Right lobe of liver (tissue), 6 donors: ENCODE results near the gene CCDC197. TPM values are rescaled to one million over a fixed set of nuclear protein-coding genes. Genes with fewer than 3 reads are reported as not detected.

Source experiments
- ATAC-seq, 4 donors: fragments of 200-7000 bp; cut with Tn5 transposase; one replicate each; pipeline ENCODE4 v1.9.1; 2020; ENCODE audit warnings: mild to moderate bottlenecking in 4 of 4, moderate library complexity in 4 of 4
- DNase-seq, 3 donors: peaks; one replicate each; pipeline ENCODE4 v3.0.0-alpha.2; 2020
- H3K27ac ChIP-seq, 3 donors: fragments of 200-600 bp; one replicate each; pipeline ENCODE4 v1.8.0; 2022
- H3K27me3 ChIP-seq, 2 donors: fragments of 200-600 bp; one replicate each; pipeline ENCODE4 v1.8.0; 2022
- H3K36me3 ChIP-seq, 4 donors: fragments of 200-600 bp; sonication (generic) in 1 of 4; one replicate each; pipeline versions ENCODE4 v1.5.1 to v1.8.0; 2017 to 2022; ENCODE audit warnings: control low read depth in 1 of 4
- H3K4me1 ChIP-seq, 4 donors: fragments of 200-600 bp; sonication (generic) in 1 of 4; one replicate each; pipeline versions ENCODE4 v1.5.1 to v1.8.0; 2017 to 2022; ENCODE audit warnings: control low read depth in 1 of 4
- H3K4me3 ChIP-seq, 3 donors: fragments of 200-600 bp; one replicate each; pipeline ENCODE4 v1.8.0; 2022
- H3K9me3 ChIP-seq, 4 donors: fragments of 200-600 bp; sonication (generic) in 1 of 4; one replicate each; pipeline versions ENCODE4 v1.5.1 to v1.8.0; 2017 to 2022; ENCODE audit warnings: control low read depth in 1 of 4
- POLR2A ChIP-seq: fragments of 450-650 bp; IDR thresholded peaks from one replicate; pipeline ENCODE4 v1.6.1; 2017; ENCODE audit warnings: antibody characterized with exemption, mild to moderate bottlenecking
- WGBS: methylation state at CpG from one replicate; pipeline ENCODE4 v1.1.6; 2018; ENCODE audit warnings: low coverage, low lambda C conversion rate; ENCODE audit not compliant: insufficient coverage; ENCODE audit errors: missing lambda C conversion rate; 5-methylcytosine and 5-hydroxymethylcytosine counted together
- intact Hi-C, 2 donors: fragments of 100-400 bp; cut with DNase I; formaldehyde crosslinking; loops; one replicate each; pipeline versions ENCODE4 v1.11.2 to v1.14.1; 2022
- total RNA-seq, 6 experiments: library from RNA; depleted of rRNA in 2 of 6; stranded (reverse); fragments of >200 nt in 2 of 6; fragmentation: NEBNext Ultra II Directional in 3 of 6; extraction: Animal tissue kit (Norgen Biotek cat#: 25700) in 3 of 6; gene quantifications; one replicate each; pipeline versions ENCODE4 v1.1.0 to v1.2.4, GENCODE V29; 2016 to 2023
- TF ChIP-seq, protein P1 (sequence below), 4 donors: fragments of 200-600 bp in 3 of 4; fragments of 450-650 bp in 1 of 4; IDR thresholded peaks; one replicate each; pipeline versions ENCODE4 v1.5.1 to v1.8.0; 2016 to 2022; ENCODE audit warnings: antibody characterized with exemption in 4 of 4, mild to moderate bottlenecking in 2 of 4
- donor health status: DM: no; HTN: yes; CAD: no.
- donor health status: DM: no; HTN: no; CAD: no.
- donor health status: DM: no; HTN: no; CAD: no.
- donor health status: DM: no; HTN: yes; CAD: no.
- donor health status: DM: no; HTN: yes; CAD: no.

Gene CCDC197
- total RNA-seq, 6 experiments from 2014 or later, result not detected

DNA sequence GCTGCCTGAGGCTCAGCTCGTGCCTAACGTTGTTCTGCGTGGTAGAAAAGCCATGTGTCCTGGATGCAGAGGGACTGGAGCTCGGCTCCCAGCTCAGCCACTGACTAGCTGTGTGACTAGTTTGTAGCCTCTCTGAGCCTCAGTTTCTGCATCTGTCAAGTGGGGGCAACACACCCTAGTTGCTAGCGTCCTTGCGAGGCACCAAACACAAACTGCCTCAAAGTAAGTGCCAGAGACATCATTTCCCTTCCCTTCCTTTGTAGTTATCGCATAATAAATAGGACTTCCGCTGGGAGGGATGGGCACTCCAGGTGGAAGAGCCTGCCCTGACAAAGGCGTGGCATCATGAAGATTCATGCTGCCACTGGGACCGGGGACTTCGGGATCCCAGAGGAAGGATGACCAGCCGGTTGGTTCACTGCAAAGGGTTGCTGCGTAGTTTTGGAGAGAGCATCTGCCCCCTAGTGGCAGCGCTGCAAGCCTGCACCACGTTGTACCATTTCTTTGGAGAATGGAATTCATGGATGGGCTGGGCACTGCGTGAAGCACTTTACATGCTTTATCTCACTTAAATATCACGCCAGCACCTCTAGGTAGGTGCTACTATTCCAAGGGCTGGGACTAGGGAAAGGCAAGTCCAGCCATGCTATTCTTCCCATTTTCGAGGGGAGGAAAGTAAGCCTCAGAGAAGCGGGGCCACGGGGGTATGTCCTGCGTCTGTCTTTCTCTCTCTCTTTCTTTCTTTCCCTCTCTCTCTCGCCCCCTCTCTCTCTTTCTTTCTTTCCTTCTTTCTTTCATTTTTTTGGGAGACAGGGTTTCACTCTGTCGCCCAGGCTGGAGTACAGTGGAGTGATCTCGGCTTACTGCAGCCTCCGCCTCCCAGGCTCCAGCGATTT, 4.6 kb downstream of the CCDC197 start:
- ATAC-seq (peak; percentile 81 to 94 (median 90)), DNase-seq (peak; percentile 57 to 66 (median 58))
- intact Hi-C loops, result no loop called here
- no peaks in the 10 kb centered on the region for H3K9me3 ChIP-seq
- no peaks in the 10 kb centered on the region for H3K4me1 ChIP-seq
- H3K27me3 ChIP-seq, result no peaks in the 10 kb centered on the region
- H3K4me3 ChIP-seq, result no peak overlapping the region
- TF ChIP-seq POLR2A, result no peak
- TF ChIP-seq, protein P1, sequence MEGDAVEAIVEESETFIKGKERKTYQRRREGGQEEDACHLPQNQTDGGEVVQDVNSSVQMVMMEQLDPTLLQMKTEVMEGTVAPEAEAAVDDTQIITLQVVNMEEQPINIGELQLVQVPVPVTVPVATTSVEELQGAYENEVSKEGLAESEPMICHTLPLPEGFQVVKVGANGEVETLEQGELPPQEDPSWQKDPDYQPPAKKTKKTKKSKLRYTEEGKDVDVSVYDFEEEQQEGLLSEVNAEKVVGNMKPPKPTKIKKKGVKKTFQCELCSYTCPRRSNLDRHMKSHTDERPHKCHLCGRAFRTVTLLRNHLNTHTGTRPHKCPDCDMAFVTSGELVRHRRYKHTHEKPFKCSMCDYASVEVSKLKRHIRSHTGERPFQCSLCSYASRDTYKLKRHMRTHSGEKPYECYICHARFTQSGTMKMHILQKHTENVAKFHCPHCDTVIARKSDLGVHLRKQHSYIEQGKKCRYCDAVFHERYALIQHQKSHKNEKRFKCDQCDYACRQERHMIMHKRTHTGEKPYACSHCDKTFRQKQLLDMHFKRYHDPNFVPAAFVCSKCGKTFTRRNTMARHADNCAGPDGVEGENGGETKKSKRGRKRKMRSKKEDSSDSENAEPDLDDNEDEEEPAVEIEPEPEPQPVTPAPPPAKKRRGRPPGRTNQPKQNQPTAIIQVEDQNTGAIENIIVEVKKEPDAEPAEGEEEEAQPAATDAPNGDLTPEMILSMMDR (IDR thresholded peaks at IDR 0.05), result peak; percentile 91 to 99 (median 98)
- WGBS, result 57% methylated on average over 17 of the region's 26 CpGs
- H3K27ac ChIP-seq, result no peak overlapping the region
- H3K36me3 ChIP-seq, result no peaks in the 10 kb centered on the region

DNA sequence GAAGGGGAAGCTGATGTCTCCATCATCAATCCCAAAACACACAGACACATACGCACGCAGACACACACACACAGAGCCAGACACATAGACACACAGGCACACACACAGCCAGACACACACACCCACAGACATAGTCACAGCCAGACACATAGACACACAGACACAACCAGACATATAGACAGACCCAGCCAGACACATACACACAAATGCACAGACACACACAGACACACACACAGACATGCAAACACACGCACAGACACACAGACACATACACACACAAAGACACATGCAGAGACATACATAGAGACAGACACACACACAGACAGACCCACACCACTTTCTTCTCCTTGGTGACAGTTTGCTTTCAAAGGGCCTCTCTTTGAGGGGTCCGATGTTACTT, 6.3 kb downstream of the CCDC197 start:
- intact Hi-C loops, result no loop called here
- no peaks in the 10 kb centered on the region for H3K4me1 ChIP-seq
- H3K4me3 ChIP-seq, result no peak overlapping the region
- H3K27ac ChIP-seq, result no peak overlapping the region
- TF ChIP-seq, protein P1 (IDR thresholded peaks at IDR 0.05), result no peak
- TF ChIP-seq POLR2A, result no peak
- WGBS, result 67% methylated on average over 3 of the region's 4 CpGs
- no peak for ATAC-seq
- DNase-seq, result no peak
- no peaks in the 10 kb centered on the region for H3K9me3 ChIP-seq
- H3K36me3 ChIP-seq, result no peaks in the 10 kb centered on the region
- no peaks in the 10 kb centered on the region for H3K27me3 ChIP-seq

DNA sequence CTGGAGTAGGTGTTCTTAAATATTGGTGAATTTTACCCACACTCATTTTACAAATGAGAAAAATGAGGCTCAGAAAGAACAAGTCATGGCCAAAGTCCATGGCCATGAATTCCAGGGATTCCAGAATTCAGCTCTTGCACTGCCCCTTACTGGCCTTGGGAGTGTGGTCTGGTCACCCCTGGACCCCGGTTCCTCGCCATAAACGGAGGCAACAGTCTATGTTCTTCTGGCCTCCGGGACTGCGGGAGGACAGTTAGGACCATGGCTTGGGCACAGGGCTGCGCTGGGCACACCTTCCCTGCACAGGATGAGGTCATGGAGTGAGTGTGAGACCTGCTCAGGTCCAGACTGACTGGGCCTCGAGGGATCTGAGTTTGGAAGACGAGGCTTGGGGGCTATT, 6.9 kb downstream of the CCDC197 start:
- Histone ChIP-seq H3K4me3 (no peak overlapping the region), H3K9me3 (no peaks in the 10 kb centered on the region), H3K36me3 (no peaks in the 10 kb centered on the region), H3K27ac (no peak overlapping the region), H3K4me1 (no peaks in the 10 kb centered on the region), H3K27me3 (no peaks in the 10 kb centered on the region)
- ATAC-seq, result peak in 1 of 4 donors; percentile 20
- TF ChIP-seq, protein P1 (IDR thresholded peaks at IDR 0.05), result no peak
- TF ChIP-seq POLR2A, result no peak
- intact Hi-C loops, result no loop called here
- WGBS, result 40% methylated on average over 1 of the region's 8 CpGs
- no peak for DNase-seq

DNA sequence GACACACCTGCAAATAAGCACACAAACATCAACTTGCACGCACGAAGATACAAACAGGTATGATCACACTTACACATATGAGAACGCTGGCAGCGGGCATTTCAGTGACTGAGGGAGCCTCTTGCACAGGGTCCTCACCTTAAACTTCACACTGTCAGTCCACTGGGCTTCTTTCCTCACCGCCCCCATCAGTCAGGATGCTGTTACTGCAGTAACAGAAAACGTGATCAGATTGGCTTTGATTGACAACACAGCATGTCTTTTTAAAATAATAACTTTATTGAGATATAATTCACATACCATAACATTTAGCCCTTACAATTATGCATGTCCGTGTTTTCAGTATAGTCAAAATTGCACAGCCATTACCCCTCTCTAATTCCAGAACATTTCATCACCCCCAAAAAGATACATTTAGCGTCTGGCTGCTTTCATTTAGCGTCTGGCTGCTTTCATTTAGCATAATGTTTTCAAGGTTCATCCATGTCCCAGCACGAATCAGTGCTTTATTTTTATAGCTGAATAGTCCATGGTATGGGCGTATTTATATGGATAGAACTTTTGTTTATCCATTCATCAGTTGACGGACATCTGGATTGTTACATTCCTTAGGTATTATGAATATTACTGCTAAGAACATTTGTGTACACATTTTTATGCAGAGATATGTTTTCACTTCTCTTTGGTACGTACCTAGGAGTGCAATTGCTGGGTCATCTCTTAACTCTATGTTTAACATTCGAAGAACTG, 8.4 kb downstream of the CCDC197 start:
- no peak for TF ChIP-seq POLR2A
- TF ChIP-seq, protein P1 (IDR thresholded peaks at IDR 0.05), result peak in 1 of 4 donors; percentile 15
- no peaks in the 10 kb centered on the region for H3K36me3 ChIP-seq
- no peaks in the 10 kb centered on the region for H3K27me3 ChIP-seq
- H3K9me3 ChIP-seq, result no peaks in the 10 kb centered on the region
- DNase-seq (no peak), ATAC-seq (no peak)
- WGBS, result 46% methylated on average over 14 of the region's 14 CpGs
- no peak overlapping the region for H3K4me3 ChIP-seq
- no peaks in the 10 kb centered on the region for H3K4me1 ChIP-seq
- intact Hi-C loops, result no loop called here
- no peak overlapping the region for H3K27ac ChIP-seq
